ENCODE data around the gene AP1S3.
"Not testable (repeated sequence)": the region's sequence is repeated elsewhere in the genome, so short reads cannot be mapped to it uniquely, and the experiment has no call there.

Gene AP1S3

GRCh38 chr2:223852281-223852795 lies 15.0 kb upstream of the AP1S3 start:
- no peak for DNase-seq

DNA sequence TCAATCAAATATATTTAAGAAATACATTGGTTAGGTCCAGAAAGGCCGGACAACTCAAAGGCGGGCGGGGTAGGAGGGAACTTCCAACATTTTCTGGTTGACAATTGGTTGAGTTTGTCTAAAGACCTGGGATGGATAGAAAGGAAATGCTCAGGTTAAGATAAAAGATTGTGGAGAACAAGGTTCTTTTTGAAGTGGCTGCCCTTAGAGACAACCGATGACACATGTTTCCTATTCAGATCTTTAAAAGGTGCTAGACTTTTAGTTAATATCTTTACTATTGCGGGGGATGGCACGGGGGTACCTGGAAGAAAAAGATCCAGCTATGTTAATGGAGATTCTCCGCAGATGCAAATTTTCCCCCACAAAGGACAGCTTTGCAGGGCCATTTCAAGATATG lies 10.0 kb upstream of the AP1S3 start:
- no peak for DNase-seq

DNA sequence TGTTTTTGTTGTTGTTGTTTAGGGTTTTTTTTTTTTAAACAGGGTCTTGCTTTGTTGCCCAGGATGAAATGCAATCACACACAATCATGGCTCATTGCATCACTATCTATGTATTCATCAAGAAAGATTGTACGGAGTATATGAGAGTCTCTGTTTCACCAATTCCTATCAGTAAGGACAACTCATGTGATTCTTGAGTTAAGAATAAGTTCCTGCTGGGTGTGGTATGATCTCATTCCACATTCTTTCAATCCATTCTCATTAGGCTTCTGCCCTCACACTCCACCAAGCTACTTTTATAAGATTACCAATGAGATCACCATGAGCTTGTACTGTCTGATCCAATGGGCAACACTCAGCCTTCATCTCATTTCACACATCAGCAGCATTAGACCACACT lies 9.1 kb upstream of the AP1S3 start:
- DNase-seq: no peak

DNA sequence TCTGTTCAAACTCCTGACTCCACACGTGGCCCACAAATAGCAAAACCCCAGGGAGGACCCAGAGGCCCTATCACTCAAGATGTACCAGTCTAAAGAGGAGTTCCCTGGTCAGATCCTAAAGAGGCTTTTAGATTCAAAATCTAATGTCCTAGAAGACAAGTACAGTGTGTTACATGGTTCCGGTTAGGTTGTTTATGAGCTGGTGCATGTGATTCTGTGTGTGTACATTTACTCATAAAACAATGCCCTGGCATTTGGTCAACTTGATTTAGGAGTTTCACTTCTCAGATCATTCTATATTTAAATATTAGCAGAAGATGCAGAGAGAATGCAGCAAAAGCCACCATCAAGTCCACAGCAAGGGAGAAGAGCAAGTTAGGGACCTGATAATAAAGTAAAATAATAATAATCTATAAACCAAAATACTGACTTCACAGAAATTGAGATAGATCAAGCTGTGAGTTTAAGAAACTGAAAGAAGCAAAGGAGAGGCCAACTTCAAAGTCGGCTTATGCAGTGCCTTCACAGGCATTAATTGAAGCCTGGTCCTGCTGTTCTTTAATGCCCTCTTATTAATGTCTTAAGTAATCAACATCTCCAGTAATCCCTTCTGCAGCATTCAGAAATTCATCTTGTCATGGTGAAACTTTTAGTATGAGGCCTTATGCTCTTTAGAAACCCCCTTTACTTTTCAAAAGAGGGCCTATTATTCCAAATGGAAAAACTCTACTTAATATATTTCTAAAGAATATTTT lies 4.2 kb upstream of the AP1S3 start:
- no peak for DNase-seq

DNA sequence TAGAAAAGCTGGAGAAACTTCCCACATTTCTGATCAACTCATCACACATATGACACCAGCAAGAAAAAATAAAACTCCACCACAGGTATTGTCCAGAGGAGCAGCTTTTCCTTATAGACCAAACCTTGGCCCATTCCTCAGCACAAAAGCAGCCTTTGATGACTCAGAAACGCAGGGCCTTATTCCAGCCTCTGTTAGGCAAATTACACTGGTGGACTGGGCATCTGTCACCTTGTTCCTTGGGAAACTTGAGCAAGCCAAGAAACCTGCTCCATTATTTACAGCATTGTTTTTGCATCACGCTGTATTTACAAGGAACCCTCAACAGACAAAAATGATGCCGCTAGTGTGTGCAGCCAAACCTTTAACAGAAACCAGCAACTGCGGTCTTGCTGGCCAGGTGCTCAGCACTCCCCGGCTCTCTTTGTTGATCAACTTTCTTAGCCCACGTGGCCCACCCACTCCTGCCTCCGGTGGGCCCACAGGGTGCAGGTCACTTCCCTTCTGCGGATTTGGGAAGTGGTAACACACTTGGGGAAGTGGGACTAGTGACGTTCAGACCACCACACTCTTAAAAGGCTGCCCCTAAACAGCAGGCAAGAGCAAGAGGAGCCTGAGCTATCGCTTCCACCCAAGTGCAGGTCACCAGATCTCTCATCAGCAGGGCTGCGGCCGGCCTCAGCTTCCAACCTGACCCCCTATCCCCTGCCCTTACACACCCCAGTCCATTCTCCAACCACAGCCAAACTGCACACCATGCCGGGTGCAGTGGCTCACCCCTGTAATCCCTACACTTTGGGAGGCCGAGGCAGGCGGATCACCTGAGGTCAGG lies 1.5 kb downstream of the AP1S3 start:
- no peak for DNase-seq

GRCh38 chr2:223834431-223834830 lies 3.0 kb downstream of the AP1S3 start:
- DNase-seq: no peak

DNA sequence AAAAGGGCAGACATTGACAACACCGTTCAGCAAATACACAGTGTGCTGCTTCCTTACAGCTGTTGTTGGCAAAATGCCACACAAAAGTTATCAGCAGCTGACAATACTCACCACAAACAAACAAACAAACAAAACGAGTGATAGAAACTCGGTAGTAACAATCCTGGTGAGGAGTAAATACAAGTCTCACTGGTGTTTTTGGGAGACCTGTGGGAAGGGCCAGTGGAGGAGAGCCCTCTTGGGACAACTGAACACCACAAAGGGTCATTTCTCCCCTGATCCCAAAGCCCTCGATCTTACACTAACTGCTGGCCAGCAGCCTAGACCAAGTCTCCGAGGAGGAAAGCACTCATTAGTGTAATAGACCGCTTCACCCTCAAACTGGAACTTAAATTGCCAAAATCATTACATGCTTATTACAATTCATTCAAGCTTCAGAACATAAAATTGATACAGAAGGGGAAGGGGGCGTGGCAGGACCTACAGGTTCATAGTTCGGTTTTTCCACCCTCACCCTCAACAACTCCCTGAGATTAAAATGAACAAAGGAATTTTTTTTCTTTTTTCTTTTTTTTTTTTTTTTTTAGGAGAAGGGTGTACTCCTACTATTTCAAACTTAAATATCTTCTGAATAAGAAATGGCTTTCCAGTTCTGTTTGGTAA lies 5.0 kb downstream of the AP1S3 start:
- no peak for DNase-seq

DNA sequence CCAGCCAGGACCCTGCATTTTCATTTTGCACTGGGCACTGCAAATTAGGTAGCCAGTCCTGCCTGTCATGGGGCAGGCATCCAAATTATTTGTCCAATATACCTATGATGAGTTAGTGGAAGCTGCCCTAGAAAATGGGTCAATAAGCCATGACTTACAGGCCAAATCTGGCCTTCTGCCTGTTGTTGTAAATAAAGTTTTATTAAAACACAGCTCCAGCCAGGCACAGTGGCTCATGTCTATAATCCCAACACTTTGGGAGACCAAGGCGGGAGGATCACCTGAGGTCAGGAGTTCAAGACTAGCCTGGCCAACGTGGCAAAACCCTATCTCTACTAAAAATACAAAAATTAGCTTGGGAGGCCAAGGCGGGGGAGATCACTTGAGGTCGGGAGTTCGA lies 8.3 kb downstream of the AP1S3 start:
- DNase-seq: no peak

DNA sequence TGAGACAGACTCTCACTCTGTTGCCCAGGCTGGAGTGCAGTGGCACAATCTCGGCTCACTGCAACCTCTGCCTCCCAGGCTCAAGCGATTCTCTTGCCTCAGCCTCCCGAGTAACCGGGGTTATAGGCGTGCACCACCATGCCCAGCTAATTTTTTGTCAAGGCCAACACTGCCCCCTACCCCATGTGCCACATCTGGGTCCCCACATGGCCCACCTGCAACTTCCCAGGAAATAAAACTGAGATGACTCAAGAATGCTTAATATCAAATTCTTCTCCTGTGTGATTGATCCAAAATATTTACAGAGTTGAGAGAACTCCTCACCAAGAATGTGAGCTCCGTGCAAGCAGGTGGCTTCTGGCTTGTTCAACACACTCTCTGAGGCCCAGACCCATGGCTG lies 9.1 kb downstream of the AP1S3 start:
- DNase-seq: no peak

DNA sequence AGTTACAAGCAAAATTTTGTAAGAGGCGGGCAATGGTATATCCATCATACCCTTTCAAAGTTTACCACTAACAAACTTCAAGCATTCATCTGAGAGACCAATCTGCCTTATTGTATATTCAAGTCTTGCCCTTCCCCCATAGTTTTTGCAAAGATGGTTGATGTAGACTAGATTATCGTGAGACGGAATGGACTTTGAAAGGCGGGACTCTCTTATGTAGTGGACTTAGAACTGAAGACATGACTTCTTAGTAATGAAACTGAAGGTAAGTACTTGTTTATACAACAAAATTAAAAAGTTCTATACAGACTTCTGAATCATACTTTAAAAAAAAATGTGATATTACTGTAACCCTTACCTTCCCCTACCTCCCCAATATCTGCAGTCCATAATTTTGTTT lies 10.4 kb downstream of the AP1S3 start:
- DNase-seq: no peak

GRCh38 chr2:223824301-223824700 lies 13.1 kb downstream of the AP1S3 start:
- no peak for DNase-seq

- DNase-seq: no peak
These were observed 14.6 kb downstream of the AP1S3 start for GRCh38 chr2:223822818-223823217.

DNA sequence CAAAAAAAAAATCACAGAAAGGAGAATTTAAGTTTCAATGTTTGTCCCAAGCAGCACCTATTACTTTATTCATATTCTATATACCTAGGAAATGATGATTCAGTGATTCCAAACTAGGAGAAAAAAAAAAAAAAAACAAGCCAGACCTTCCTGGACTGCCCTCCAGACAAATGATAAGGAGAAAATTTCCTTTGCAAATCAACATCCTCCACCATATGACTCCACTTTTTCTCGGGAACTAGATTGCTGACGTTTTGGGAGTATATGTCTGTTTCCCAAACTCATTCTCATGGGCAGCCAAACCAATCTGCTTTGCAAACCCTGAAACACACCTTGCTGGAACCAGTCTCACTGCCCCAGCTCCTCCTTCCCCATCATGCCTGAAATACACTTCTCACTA lies 16.8 kb downstream of the AP1S3 start:
- no peak for DNase-seq

- DNase-seq: no peak
These were observed 17.5 kb downstream of the AP1S3 start for GRCh38 chr2:223819891-223820290.

DNA sequence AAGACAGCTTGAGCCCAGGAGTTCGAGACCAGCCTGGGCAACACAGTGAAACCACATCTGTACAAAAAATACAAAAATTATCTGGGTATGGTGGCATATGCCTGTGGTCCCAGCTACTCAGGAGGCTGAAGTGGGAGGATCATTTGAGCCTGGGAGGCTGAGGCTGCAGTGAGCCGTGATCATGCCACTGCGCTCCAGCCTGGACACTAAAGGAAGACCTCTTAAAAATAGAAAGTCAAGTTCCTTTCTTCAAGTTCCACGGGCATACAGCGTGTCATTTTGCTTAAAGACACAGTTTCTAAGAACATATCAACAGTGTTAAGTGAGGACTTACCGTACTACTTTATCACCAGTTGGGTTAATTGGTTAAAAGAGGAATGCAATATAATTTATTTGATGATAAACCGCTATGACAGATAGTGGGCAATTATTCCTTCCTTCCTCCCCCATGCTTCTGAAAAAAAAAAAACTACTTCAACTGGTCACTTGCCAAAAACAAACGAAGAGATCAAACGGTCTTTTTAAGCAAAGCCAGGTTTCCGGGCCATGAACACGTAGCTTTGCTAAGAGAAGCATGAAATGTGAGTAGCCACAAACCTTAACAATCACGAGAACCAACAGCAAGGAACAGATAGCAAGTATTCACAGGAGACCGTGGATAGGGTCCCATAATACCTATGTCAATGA lies 21.4 kb downstream of the AP1S3 start:
- no peak for DNase-seq

DNA sequence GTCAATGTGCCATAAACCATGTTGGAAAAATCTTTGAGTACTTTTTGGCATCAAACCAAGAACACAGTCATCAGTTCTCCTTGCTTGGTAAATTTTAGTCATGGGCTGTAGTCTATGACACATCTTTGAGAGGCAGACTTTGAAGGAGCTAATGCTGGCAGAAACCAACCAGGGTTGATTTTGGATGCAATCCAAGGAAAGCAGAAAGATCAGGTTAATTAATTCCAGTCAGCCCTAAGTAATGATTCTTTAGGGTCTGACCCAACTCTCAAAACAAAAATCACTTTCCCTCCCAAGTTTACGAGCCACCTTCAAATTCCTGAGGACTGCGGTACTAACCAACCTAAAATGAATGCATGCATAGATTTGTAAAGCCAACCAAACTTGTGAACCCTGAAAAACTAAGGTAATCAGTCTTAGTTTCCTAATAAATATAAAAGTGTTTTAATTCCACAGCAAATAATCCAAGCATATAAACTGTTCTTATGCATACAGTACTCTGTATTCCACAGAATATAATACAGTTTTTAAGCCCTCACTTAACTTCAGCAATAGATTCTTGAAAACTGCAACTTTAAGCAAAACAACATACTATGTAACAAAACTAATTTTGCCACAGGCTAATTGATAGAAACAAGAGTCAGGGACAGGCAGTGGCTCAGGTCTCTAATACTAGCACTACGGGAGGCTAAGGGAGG lies 22.0 kb downstream of the AP1S3 start:
- no peak for DNase-seq

GRCh38 chr2:223814764-223815163 lies 22.6 kb downstream of the AP1S3 start:
- not testable (repeated sequence) for DNase-seq

GRCh38 chr2:223813329-223813728 lies 24.1 kb downstream of the AP1S3 start:
- no peak for DNase-seq

DNA sequence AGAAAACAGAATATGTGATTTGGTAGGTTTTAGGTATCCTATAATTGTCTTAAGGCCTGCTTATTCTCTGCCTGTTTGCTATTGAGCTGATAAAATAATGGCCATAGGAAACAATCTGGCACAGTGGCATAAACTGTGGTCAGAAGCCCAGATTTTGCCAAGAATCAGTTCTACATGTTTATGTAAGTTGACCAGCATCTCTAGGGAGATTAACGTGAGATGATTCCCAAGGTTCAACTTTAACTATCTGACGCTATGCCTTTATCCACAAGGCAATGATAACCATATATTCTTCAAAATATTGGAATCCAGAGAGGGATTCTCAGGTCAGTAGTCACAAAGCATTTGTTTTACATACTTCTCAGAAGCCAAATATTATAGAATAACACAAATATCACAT lies 25.6 kb downstream of the AP1S3 start:
- no peak for DNase-seq

DNA sequence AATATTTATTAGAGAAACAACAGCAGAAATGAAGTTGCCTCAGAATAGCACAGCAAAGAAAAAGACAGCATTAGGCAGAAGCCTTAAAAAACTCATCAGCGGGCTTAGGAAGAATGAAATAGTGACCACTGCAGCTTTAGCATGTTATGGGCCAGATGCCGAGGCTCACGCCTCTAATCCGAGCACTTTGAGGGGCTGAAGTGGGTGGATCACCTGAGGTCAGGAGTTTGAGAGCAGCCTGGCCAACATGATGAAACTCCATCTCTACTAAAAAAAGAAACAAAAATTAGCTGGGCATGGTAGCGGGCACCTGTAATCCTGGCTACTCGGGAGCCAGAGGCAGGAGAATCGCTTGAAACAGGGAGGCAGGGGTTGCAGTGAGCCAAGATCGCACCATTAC lies 32.4 kb downstream of the AP1S3 start:
- DNase-seq: no peak

DNA sequence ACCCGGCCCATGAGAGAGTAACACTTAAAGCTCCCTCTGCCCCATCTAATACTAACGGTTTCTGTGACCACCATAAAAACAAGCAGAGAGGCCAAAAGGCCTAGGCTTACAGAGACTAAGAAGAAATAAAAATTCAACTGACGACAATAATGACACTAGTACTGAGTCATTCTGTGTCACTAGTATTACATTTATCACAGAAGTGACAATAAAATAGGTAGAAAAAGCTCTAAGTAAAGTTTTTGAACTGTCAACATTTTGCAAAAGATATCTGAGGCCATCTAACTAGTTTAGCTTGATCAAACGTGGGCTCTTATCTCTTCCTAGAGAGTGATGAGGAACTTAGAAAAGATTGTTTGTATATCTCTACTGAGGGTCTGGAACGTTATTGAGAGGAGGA lies 35.6 kb downstream of the AP1S3 start:
- DNase-seq: no peak

DNA sequence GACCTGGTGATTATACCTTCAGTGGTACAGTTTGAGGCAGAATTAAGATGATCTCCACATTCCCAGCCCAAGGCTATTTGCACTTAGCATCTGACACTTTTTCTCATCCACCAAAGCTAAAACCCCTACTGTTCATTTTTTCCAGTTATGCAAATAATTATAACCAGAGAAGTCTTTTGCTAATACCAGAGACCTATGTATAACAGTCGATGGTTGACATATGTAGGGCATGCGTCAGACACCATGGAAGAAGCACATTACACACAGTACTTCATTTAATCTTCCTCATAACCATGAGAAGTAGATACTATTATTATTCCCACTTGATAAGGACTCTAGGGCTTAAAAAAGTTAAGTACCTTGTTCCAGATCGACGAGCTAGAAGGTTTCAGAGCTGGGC lies 36.5 kb downstream of the AP1S3 start:
- DNase-seq: no peak

Data from NCI-H1436 treated with DMSO at 0.1 percent for 48 hours (cell line).